HEK293 (cell line): ENCODE measurements around the gene NTMT1.

Experiments
- CTCF ChIA-PET: fragments of 350-600 bp; formaldehyde crosslinking; extraction: SDS; loops from one replicate; lab custom pipeline; 2021; ENCODE audit warnings: antibody characterized with exemption; lab: Yijun Ruan, JAX
- POLR2A ChIA-PET: fragments of 300-600 bp; formaldehyde crosslinking; extraction: SDS; loops from one replicate; lab custom pipeline; 2020; ENCODE audit warnings: antibody characterized with exemption, inconsistent platforms; lab: Yijun Ruan, JAX
- H3K27ac ChIP-seq: fragments of 200-500 bp; sonication (Bioruptor generic); 2 replicates; pipeline ENCODE4 v1.5.1; 2014; ENCODE audit warnings: low read depth, low read length, control low read depth, inconsistent platforms; ENCODE audit errors: extremely low read depth
- H3K36me3 ChIP-seq, 2 experiments: fragments of 200-500 bp in 1 of 2; sonication (Bioruptor generic) in 1 of 2; 1 replicate in 1 of 2; 2 replicates in 1 of 2; pipeline ENCODE4 v1.5.1; 2014 to 2017; ENCODE audit warnings: inconsistent platforms in 2 of 2, low read length in 2 of 2; ENCODE audit not compliant: control insufficient read depth in 2 of 2, insufficient read depth in 1 of 2
- H3K4me1 ChIP-seq: fragments of 200-500 bp; sonication (Bioruptor generic); 2 replicates; pipeline ENCODE4 v1.5.1; 2014; ENCODE audit warnings: mild to moderate bottlenecking, low read length, inconsistent platforms; ENCODE audit not compliant: control insufficient read depth, insufficient read depth
- H3K4me3 ChIP-seq: 2 replicates; pipeline ENCODE4 v1.5.1; 2011; ENCODE audit warnings: low read depth, mild to moderate bottlenecking, control low read depth, low read length, moderate library complexity
- H3K9me3 ChIP-seq: fragments of 200-500 bp; sonication (Bioruptor generic); 2 replicates; pipeline ENCODE4 v1.5.1; 2014; ENCODE audit warnings: low read depth, low read length, inconsistent platforms; ENCODE audit not compliant: control insufficient read depth, insufficient read depth
- ATF2 ChIP-seq: fragments of 450-650 bp; formaldehyde crosslinking; IDR thresholded peaks from 2 replicates; pipeline ENCODE4 v1.5.1; 2016; ENCODE audit warnings: missing biosample characterization, missing genetic modification characterization, low read depth
- PRDM10 ChIP-seq: fragments of 450-650 bp; formaldehyde crosslinking; IDR thresholded peaks from 2 replicates; pipeline ENCODE4 v1.5.1; 2016; ENCODE audit warnings: missing biosample characterization, missing genetic modification characterization
- ZBTB17 ChIP-seq: fragments of 450-650 bp; formaldehyde crosslinking; IDR thresholded peaks from 2 replicates; pipeline ENCODE4 v1.5.1; 2016; ENCODE audit warnings: missing biosample characterization, missing genetic modification characterization
- ZBTB21 ChIP-seq: fragments of 450-650 bp; formaldehyde crosslinking; IDR thresholded peaks from 2 replicates; pipeline ENCODE4 v1.5.1; 2017; ENCODE audit warnings: missing biosample characterization, missing genetic modification characterization
- ZNF23 ChIP-seq: fragments of 450-650 bp; formaldehyde crosslinking; IDR thresholded peaks from 2 replicates; pipeline ENCODE4 v1.5.1; 2016; ENCODE audit warnings: missing biosample characterization, missing genetic modification characterization, borderline replicate concordance
- ZNF280D ChIP-seq: fragments of 450-650 bp; formaldehyde crosslinking; IDR thresholded peaks from 2 replicates; pipeline ENCODE4 v1.5.1; 2016; ENCODE audit warnings: missing biosample characterization, missing genetic modification characterization
- ZNF324 ChIP-seq: fragments of 450-650 bp; formaldehyde crosslinking; IDR thresholded peaks from 2 replicates; pipeline ENCODE4 v1.5.1; 2016; ENCODE audit warnings: missing biosample characterization, missing genetic modification characterization
- ZNF37A ChIP-seq: fragments of 450-650 bp; IDR thresholded peaks from 2 replicates; pipeline ENCODE4 v1.5.1; 2018; ENCODE audit warnings: missing biosample characterization, missing genetic modification characterization
- ZNF629 ChIP-seq: fragments of 450-650 bp; formaldehyde crosslinking; IDR thresholded peaks from 2 replicates; pipeline ENCODE4 v1.5.1; 2017; ENCODE audit warnings: missing biosample characterization, missing genetic modification characterization
- ZNF639 ChIP-seq: fragments of 450-650 bp; formaldehyde crosslinking; IDR thresholded peaks from 2 replicates; pipeline ENCODE4 v1.5.1; 2016; ENCODE audit warnings: missing biosample characterization, missing genetic modification characterization
- ZNF658 ChIP-seq: fragments of 450-650 bp; formaldehyde crosslinking; IDR thresholded peaks from 2 replicates; pipeline ENCODE4; 2016; ENCODE audit warnings: missing biosample characterization, missing genetic modification characterization

Gene NTMT1

GRCh38 chr9:129649726-129650679, 24.0 kb downstream of the NTMT1 start:
- H3K4me3 ChIP-seq = no peak overlapping the region
- peak; percentile 52 for TF ChIP-seq PRDM10 (tag by site-specific recombination)
- TF ChIP-seq ZNF37A = no peak
- no peak for TF ChIP-seq ZNF23
- peak; percentile 30; the same call in 1 of the 2 replicates for TF ChIP-seq ZBTB17 (tag by site-specific recombination)
- ChIA-PET POLR2A (interaction anchor here (0.5 kb wide), 1 partner anchor 41 kb away, joined by 5 read pairs; no protein-coding TSS in a partner anchor), CTCF (interaction anchor here (1.9 kb wide), 1 partner anchor 88 kb away, joined by 7 read pairs; no protein-coding TSS in a partner anchor)
- no peaks in the 10 kb centered on the region for H3K36me3 ChIP-seq
- H3K9me3 ChIP-seq = no peaks in the 10 kb centered on the region
- H3K4me1 ChIP-seq = no peaks in the 10 kb centered on the region
- H3K27ac ChIP-seq = no peak overlapping the region

- POLR2A ChIA-PET = interaction anchor here (0.5 kb wide), 1 partner anchor 40 kb away, joined by 5 read pairs; no protein-coding TSS in a partner anchor
- H3K36me3 ChIP-seq = no peaks in the 10 kb centered on the region
Observed at GRCh38 chr9:129650680-129651235, 24.8 kb downstream of the NTMT1 start.

More at GRCh38 chr9:129650680-129651235, 24.8 kb downstream of the NTMT1 start:
- Histone ChIP-seq H3K9me3 (no peaks in the 10 kb centered on the region), H3K4me3 (no peak overlapping the region), H3K27ac (no peak overlapping the region), H3K4me1 (no peaks in the 10 kb centered on the region)
- CTCF ChIA-PET = interaction anchor here (1.1 to 1.9 kb wide), 2 partner anchors 8 to 88 kb away, joined by 5 to 7 read pairs; no protein-coding TSS in a partner anchor
- TF ChIP-seq ATF2 (tag by site-specific recombination) (peak; percentile 82), ZNF324 (no peak), ZBTB21 (tag by site-specific recombination) (0 out of 2 replicates have a peak, but pooled peaks have one; percentile 49), ZNF639 (tag by site-specific recombination) (0 out of 2 replicates have a peak, but pooled peaks have one; percentile 19), ZNF629 (peak; percentile 62), ZNF280D (tag by site-specific recombination) (no peak), ZNF658 (tag by site-specific recombination) (no peak)
